Epidermal melanocyte (primary cell): ENCODE data around the gene TMPRSS11E.
"Not testable (repeated sequence)": the region's sequence is repeated elsewhere in the genome, so short reads cannot be mapped to it uniquely, and the experiment has no call there.

Experiments
- DNase-seq: peaks from one replicate; pipeline ENCODE4 v3.0.0; 2011; ENCODE audit warnings: low spot score; ENCODE audit not compliant: insufficient read length

TMPRSS11E gene

GRCh38 chr4:68447201-68447600 is at the start of gene TMPRSS11E:
TMPRSS11E (plus strand) TSS chr4:68447463; CDS start chr4:68447513, 50 bp downstream.
- no peak for DNase-seq

- no peak for DNase-seq
Measured at GRCh38 chr4:68399306-68399705, 48.0 kb upstream of the TMPRSS11E start.

- DNase-seq, result no peak
Measured at GRCh38 chr4:68401231-68401630, 46.0 kb upstream of the TMPRSS11E start.

GRCh38 chr4:68404153-68404552 is 43.1 kb upstream of the TMPRSS11E start:
- no peak for DNase-seq

GRCh38 chr4:68405718-68406478 is 41.4 kb upstream of the TMPRSS11E start:
- DNase-seq, result not testable (repeated sequence)

GRCh38 chr4:68406479-68406859 is 40.8 kb upstream of the TMPRSS11E start:
- DNase-seq, result no peak

- DNase-seq, result not testable (repeated sequence)
Measured at GRCh38 chr4:68407015-68407867, 40.0 kb upstream of the TMPRSS11E start.

GRCh38 chr4:68407868-68408190 is 39.4 kb upstream of the TMPRSS11E start:
- DNase-seq, result no peak

GRCh38 chr4:68410149-68410548 is 37.1 kb upstream of the TMPRSS11E start:
- no peak for DNase-seq

- DNase-seq, result no peak
Measured at GRCh38 chr4:68410643-68411042, 36.6 kb upstream of the TMPRSS11E start.

- not testable (repeated sequence) for DNase-seq
Measured at GRCh38 chr4:68412031-68412430, 35.2 kb upstream of the TMPRSS11E start.

GRCh38 chr4:68416591-68416990 is 30.7 kb upstream of the TMPRSS11E start:
- no peak for DNase-seq

GRCh38 chr4:68426516-68426915 is 20.7 kb upstream of the TMPRSS11E start:
- DNase-seq, result no peak

- DNase-seq, result no peak
Measured at GRCh38 chr4:68430337-68430736, 16.9 kb upstream of the TMPRSS11E start.

- no peak for DNase-seq
Measured at GRCh38 chr4:68432320-68432719, 14.9 kb upstream of the TMPRSS11E start.

GRCh38 chr4:68433582-68433981 is 13.7 kb upstream of the TMPRSS11E start:
- no peak for DNase-seq

- DNase-seq, result no peak
Measured at GRCh38 chr4:68434277-68434676, 13.0 kb upstream of the TMPRSS11E start.

GRCh38 chr4:68434836-68435235 is 12.4 kb upstream of the TMPRSS11E start:
- no peak for DNase-seq

- no peak for DNase-seq
Measured at GRCh38 chr4:68445111-68445510, 2.2 kb upstream of the TMPRSS11E start.

GRCh38 chr4:68451246-68452211 is 4.3 kb downstream of the TMPRSS11E start:
- DNase-seq, result no peak

GRCh38 chr4:68460085-68460484 is 12.8 kb downstream of the TMPRSS11E start:
- DNase-seq, result no peak
